SW480 (cell line): ENCODE results near the gene CEP20.

Experiments
- DNase-seq: peaks from one replicate; pipeline ENCODE4 v3.0.0-alpha.2; 2016; ENCODE audit warnings: low spot score

Gene CEP20

DNA sequence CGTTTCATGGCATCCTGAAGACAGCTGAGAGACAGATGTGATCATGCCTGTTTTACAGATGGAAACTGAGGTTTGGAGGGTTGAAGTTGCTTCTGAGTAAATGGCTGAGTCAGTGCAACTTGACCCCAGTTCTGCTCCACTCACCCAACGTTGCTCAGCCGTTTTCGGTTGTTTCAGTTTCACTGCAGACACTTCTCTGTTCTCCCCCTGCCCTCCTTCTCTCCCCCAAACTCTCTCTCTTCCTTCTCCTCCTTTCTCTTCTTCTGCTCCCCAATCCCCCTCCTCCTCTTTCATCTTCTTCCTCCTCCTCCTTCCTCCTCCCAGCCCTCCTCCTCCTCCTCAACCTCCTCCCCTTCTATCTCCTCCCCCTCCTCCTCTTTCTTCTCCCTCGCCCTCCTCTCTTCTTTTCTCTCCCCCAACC, 9.4 kb upstream of the CEP20 start:
- no peak for DNase-seq

GRCh38 chr16:15897121-15897780, 8.8 kb upstream of the CEP20 start:
- no peak for DNase-seq

- DNase-seq = no peak
Observed at GRCh38 chr16:15894571-15895374, 6.4 kb upstream of the CEP20 start.

DNA sequence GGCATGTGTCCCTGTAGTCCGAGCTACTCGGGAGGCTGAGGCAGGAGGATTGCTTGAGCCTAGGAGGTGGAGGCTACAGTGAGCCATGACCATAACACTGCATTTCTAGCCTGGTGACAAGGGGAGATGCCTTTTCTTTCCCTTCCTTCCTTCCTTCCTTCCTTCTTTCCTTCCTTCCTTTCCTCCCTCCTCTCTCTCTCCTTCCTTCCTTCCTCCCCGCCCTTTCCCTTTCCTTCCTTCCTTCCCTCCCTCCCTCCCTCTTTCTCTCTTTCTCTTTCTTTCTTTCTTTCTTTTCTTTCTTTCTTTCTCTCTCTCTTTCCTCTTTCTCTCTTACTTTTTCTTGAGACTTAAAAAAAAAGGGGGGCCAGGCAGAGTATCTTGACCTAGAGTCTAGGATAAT, 3.1 kb upstream of the CEP20 start:
- DNase-seq = no peak

- no peak for DNase-seq
Observed at GRCh38 chr16:15887283-15887682, 1.1 kb downstream of the CEP20 start.

- no peak for DNase-seq
Observed at GRCh38 chr16:15886078-15886477, 2.3 kb downstream of the CEP20 start.

GRCh38 chr16:15885560-15886001, 2.8 kb downstream of the CEP20 start:
- DNase-seq = no peak

GRCh38 chr16:15882563-15882962, 5.8 kb downstream of the CEP20 start:
- no peak for DNase-seq

- DNase-seq = no peak
Observed at GRCh38 chr16:15881794-15882379, 6.5 kb downstream of the CEP20 start.

DNA sequence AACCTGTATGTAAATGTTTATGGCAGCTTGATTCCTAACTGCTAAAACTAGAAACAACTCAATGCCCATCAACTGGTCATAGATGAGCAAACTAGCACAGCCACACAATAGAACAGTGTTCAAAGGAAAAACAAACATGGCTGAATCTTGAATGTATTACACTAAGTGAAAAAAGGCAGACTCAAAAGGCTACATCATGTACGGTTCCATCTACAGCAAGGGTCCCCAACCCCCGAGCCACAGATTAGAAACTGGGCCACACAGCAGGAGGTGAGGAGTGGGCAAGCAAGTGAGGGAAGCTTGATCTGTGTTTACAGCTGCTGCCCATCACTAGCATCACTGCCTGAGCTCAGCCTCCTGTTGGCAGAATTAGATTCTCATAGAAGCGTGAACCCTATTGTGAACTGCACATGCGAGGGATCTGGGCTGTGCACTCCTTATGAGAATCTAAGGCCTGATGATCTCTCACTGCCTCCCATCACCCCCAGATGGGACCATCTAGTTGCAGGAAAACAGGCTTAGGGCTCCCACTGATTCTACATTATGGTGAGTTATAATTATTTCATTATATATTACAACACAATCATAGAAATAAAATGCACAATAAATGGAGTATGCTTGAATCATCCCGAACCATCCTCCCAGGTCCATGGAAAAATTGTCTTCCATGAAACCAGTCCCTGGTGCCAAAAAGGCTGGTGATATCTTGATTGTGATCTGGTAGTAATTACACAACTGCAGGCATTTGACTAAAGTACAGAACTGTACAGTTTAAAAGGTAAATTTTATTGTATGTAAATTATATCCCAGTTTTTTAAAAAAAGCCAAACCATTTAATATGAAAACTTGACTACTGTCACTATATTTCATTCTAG, 7.7 kb downstream of the CEP20 start:
- DNase-seq = no peak

GRCh38 chr16:15879255-15879811, 9.1 kb downstream of the CEP20 start:
- DNase-seq = no peak

- DNase-seq = no peak
Observed at GRCh38 chr16:15876503-15876902, 11.9 kb downstream of the CEP20 start.

DNA sequence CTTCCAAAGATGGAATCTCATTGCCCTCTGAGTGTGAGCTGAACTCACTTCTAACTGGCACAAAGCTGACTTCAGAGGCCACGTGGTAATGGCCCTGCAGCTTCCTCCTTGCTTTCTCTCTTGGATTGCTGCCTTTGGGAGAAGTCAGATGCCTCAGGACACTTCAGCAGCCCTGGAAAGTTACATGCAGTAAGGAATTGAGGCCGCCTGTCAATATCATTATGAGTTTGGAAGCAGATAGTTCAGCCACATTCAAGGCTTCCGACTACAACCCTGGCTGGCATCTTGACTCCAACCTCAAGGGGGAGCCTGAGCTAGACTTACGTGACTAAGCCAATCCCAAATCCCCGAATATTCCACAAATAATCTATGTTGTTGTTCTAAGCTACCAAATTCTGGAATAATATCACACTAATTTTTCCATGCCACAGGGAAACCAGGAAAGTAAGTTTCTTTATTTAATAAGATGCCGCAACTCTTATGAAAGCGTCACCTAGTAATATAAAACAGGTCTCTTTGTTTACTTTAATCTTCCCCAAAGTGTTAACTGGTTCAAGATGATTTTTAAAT, 13.6 kb downstream of the CEP20 start:
- DNase-seq = peak; percentile 49

GRCh38 chr16:15873737-15874136, 14.7 kb downstream of the CEP20 start:
- no peak for DNase-seq

GRCh38 chr16:15873301-15873700, 15.1 kb downstream of the CEP20 start:
- no peak for DNase-seq

DNA sequence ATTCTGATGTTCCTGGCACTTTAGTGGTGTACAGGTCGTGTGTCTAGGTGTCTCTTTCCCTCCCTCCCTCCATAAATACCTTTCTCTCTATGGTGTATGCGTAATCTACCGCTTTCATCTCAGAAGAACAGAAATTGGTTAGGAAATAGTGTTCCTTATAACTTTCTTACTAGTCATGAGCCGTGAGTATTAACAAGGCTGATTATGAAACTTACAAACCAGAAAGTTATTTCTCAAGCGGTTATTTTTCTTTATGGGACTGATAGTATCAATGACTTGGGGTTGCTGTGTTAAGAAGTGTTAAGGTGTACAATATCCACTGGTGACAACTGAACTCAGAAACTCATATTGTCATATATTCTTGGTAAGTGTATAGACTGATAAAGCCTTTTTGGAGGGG, 18.4 kb downstream of the CEP20 start:
- no peak for DNase-seq

- no peak for DNase-seq
Observed at GRCh38 chr16:15866451-15866850, 22.0 kb downstream of the CEP20 start.

- DNase-seq = no peak
Observed at GRCh38 chr16:15865742-15866141, 22.7 kb downstream of the CEP20 start.

GRCh38 chr16:15864939-15865338, 23.5 kb downstream of the CEP20 start:
- no peak for DNase-seq

- peak; percentile 31 for DNase-seq
Observed at GRCh38 chr16:15861996-15862395, 26.4 kb downstream of the CEP20 start.

DNA sequence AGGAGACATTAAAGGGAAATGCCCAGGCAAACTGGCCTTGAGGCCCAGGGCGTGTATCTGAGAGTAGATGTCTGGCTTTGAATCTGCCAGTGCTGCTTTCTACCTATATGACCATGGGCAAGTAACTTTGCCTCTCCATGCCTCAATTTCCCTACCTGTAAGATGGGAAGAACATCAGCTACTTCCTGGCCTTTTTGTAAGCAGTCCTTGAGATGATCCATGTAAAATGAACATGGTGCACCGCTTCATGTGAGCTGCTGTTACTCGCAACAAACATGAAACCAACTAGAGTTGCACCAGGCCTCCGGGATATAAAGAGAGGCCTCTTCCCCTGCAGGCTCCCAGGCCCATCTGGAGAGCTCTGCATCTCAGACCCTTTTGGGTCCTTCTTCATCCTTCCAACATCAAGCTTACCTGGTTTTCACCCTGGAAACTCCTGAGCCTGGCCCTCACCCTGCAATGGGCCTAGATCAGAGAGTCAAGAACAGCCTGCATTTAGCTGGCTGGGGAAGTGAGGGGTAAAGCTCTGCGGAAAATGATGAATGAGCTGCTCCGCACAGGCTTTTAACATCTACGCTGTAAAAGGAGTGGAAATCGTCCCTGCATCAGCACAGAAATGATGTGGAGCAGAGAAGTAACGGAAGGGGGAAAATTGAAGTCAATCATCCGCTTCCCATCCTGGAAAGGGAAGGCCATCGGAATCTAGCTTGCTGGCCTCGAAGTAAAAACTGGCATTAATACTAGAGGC, 29.3 kb downstream of the CEP20 start:
- no peak for DNase-seq
